ENCODE results near the gene COL23A1. TPM values are rescaled to one million over a fixed set of nuclear protein-coding genes. Genes with fewer than 3 reads are reported as not detected.

COL23A1 gene
- total and polyA plus RNA-seq, 2 of the 13 experiments (the other 11 are each of a cell fraction or from before 2014, with no cell fraction given): not detected

- Histone ChIP-seq H3K9me3 (ENCODE audit: low read length) (no peaks in the 10 kb centered on the region), H3K79me2 (ENCODE audit: insufficient read depth, low read length) (no peaks in the 10 kb centered on the region), H3K27ac (ENCODE audit: extremely low read length, insufficient read depth, low read length) (no peak overlapping the region), H3K9ac (ENCODE audit: insufficient read depth, low read depth, low read length) (no peak overlapping the region), H3K36me3 (replicated peaks in 1 of 2; ENCODE audit: control insufficient read depth in 1 of 2, insufficient read depth in 2 of 2, low read length in 2 of 2) (no peaks in the 10 kb centered on the region), H3K4me2 (ENCODE audit: low read depth, low read length) (no peak overlapping the region), H2AFZ (ENCODE audit: low read length) (no peak overlapping the region), H3K27me3 (ENCODE audit: control insufficient read depth in 1 of 2, insufficient read depth in 2 of 2, low read length in 2 of 2) (peaks cover 3 to 16% of the 10 kb centered on the region in 2 experiments; a peak in 4 of 5 replicates), H3K4me3 (replicated peaks in 1 of 3; ENCODE audit: insufficient read depth in 1 of 3, low read depth in 2 of 3, low read length in 3 of 3) (no peak overlapping the region), H4K20me1 (ENCODE audit: insufficient read depth, low read length) (no peaks in the 10 kb centered on the region), H3K4me1 (ENCODE audit: insufficient read depth, low read length) (peaks cover 4% of the 10 kb centered on the region; the same call in 1 of the 2 replicates)
- no TSS peak for BruUV-seq (replicated peaks)
- ATAC-seq: no peak
- 40% methylated on average over 13 of the region's 20 CpGs for WGBS (ENCODE audit: low lambda C conversion rate)
- no peak for FAIRE-seq
- intact Hi-C loops (cut with micrococcal nuclease; ENCODE audit: unreplicated experiment) (no loop called here), in situ Hi-C loops (cut with HindIII; ENCODE audit: extremely low pct_ligation_motif_present, low pct_unique_long_range_greater_than_20kb) (no loop called here)
- ChIA-PET CTCF (ENCODE audit: low intra/inter-chr PET ratio, low total read pairs) (no interaction called here), POLR2A (no interaction called here)
- no peak for DNase-seq (ENCODE audit: low spot score)
- no peak for TF ChIP-seq PRDM15 (CRISPR knock-in tag; IDR thresholded peaks at IDR 0.05)
- TF ChIP-seq FOXK1 (CRISPR knock-in tag; IDR thresholded peaks at IDR 0.05; ENCODE audit: borderline replicate concordance, low read depth): no peak
- TF ChIP-seq ZNF383 (CRISPR knock-in tag; IDR thresholded peaks at IDR 0.05; ENCODE audit: borderline replicate concordance): no peak
- TF ChIP-seq ZNF674 (CRISPR knock-in tag; IDR thresholded peaks at IDR 0.05; ENCODE audit: low read depth): no peak
- TF ChIP-seq MEIS1 (CRISPR knock-in tag; IDR thresholded peaks at IDR 0.05; ENCODE audit: borderline replicate concordance): no peak
- TF ChIP-seq CENPT (CRISPR knock-in tag; IDR thresholded peaks at IDR 0.05; ENCODE audit: low read depth): no peak
- TF ChIP-seq ZNF670 (CRISPR knock-in tag; IDR thresholded peaks at IDR 0.05; ENCODE audit: borderline replicate concordance): no peak
- no peak for TF ChIP-seq HMGXB3 (CRISPR knock-in tag; IDR thresholded peaks at IDR 0.05; ENCODE audit: borderline replicate concordance)
- TF ChIP-seq ZIK1 (CRISPR knock-in tag; IDR thresholded peaks at IDR 0.05; ENCODE audit: borderline replicate concordance, low read depth): no peak
- no peak for TF ChIP-seq SETDB1 (CRISPR knock-in tag; IDR thresholded peaks at IDR 0.05; ENCODE audit: borderline replicate concordance)
- TF ChIP-seq PCBP2 (optimal IDR thresholded peaks at IDR 0.05; ENCODE audit: low read depth, low read length, poor library complexity, severe bottlenecking): no peak
These were observed 243.4 kb downstream of the COL23A1 start for GRCh38 chr5:178346607-178347334.
